Adipose tissue (tissue), 3 donors: ENCODE results near the gene JUN. TPM values are rescaled to one million over a fixed set of nuclear protein-coding genes. Genes with fewer than 3 reads are reported as not detected.

Source experiments
- H3K27ac ChIP-seq: one replicate; pipeline ENCODE4 v1.5.1; 2013; ENCODE audit warnings: low read depth, low read length
- WGBS, 3 donors: extraction: QIAGEN DNeasy Blood & Tissue Kit; methylation state at CpG; one replicate each; pipeline ENCODE4 v1.1.7; 2013; 5-methylcytosine and 5-hydroxymethylcytosine counted together
- polyA plus RNA-seq, 3 donors: library from polyadenylated mRNA; stranded (reverse); fragments of 200-250 nt; gene quantifications; one replicate each; pipeline ENCODE4 v1.2.3, GENCODE V29; 2013
- donor health status: healthy with polysubstance abuse.
- donor health status: Bipolar disorder and iron deficiency.
- donor health status: healthy.

Gene JUN
- polyA plus RNA-seq, 3 donors, result 91.8 to 443 (median 176) TPM

DNA sequence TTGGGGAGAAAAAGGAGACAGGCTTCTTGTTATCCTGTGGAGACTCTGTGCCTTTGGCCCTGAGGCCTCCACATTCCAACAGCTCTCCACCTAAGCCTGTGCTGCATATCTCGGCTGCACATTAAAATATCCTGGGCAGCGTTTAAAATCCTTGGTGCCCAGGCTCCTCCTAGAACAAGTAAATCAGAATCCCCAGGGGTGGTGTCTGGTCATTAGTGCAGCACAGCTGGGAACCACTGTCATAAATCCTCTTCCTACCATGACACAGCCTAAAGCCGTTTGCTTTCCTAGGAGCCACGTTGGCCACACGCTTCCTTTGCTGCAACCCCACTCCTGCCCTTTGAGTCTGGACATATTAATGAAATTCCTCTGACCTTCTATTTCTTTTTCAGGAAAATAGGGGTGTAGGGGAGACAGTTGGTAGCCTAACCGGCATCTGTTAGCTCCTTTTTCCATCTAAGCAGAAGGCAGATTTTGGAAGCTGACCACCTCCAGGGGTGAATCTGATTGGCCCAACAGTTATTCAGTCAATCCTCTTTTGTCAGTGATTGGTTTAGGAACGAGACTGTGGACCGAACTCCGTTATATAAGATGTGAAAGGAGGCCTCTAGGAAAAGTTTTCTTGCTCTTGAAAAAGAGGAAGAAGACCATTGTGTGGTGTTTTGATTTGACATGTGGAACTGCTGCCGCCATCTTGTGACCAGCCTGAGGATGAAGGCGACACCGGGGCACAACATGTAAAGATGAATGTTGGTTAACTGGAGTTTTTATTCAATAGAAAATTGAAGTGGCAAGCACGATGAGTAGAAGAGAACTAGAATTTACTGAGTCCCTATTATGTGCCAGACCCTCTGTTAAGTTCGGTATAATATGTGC lies 41.9 kb downstream of the JUN start:
- 82 to 89% (median 88%) methylated on average over 14 of the region's 14 CpGs for WGBS, 3 donors

DNA sequence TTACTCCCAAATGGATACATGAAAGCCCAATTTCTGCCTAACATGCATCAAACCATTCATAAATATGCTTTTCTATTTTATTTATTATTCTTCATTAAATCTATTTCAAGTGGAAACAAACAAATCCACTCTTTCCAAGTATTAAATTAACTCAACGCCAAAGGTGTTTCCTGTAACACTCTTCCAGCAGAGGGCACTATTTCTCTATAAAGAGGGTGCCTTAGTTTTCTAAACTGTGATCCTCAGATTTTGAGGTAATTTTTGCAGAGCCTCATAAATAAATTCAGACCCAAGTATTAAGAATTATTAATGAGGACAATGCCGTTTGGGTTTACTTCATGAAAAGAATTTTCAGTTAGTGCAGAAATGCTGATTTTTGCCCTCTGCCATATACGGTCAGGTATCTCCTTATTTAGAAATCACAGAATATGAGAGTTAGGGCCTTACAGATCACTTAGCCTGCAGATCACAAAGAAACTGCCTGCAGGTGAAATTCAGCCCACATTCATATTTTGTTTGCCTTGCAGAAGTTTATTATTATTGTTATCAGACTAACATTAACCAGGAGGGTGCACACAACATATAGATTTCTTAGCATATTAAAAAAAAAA lies 43.9 kb downstream of the JUN start:
- 19 to 28% (median 27%) methylated on average over 3 of the region's 3 CpGs for WGBS, 3 donors

More for the DNA sequence above, 41.9 kb downstream of the JUN start:
- H3K27ac ChIP-seq, result no peak overlapping the region

DNA sequence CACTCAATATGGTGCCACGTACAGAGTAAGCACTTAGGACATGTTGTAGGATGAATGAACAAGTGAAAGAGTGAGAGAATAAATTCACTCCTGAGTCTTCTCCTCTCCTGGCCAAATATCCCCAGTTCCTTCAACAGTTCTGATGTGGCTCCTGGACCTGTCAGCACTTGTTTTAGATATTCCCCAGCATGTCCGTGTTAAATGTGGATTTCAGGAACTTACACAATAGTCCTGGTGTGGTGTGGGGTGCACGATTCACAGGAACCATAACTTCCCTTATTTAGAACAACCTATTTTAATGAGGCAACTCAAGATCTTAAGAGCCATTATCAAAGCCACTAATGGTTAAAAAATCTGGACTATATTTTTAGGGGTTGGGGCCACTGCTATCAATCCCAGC lies 45.0 kb downstream of the JUN start:
- WGBS, 3 donors, result 46 to 76% (median 46%) methylated on average over 3 of the region's 3 CpGs
- H3K27ac ChIP-seq, result no peak overlapping the region

More for the DNA sequence above, 43.9 kb downstream of the JUN start:
- no peak overlapping the region for H3K27ac ChIP-seq

DNA sequence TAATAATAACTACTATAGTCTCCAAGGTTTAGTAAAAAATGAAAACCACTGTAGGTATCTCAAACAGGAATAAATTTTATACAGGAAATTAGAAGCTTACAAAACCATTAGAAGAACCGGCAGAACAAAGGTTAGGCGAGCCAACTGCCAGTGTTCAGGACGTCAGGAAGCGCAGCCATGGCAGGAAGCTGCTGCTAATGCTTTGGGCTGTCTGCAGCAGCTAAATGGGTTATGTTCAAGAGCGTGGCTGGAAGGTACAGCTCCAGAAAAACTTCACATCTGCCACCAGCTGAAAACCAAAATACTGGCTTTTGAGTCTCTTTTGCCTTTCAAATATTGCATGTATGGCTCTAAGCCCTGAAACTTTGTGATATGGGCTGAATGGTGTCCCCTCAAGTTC lies 48.3 kb downstream of the JUN start:
- WGBS, 3 donors, result 47 to 90% (median 61%) methylated on average over 5 of the region's 5 CpGs
- H3K27ac ChIP-seq, result no peak overlapping the region

DNA sequence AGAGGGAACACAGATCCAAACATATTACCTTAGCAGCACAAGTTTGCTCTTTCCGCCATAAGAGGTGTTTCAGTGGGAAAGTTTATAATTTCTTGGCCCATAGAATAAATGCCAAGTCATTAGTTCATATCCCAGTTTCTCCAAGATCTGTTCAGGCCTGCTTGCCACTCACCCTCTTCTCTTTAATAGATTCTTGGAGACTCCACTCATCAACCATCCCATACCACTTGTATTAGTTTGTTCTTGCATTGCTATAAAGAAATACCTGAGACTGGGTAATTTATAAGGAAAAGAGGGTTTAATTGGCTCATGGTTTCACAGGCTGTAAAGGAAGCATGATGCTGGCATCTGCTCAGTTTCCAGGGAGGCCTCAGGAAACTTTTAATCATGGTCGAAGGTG lies 49.2 kb downstream of the JUN start:
- WGBS, 3 donors, result 89 to 100% (median 95%) methylated on average over 2 of the region's 2 CpGs

DNA sequence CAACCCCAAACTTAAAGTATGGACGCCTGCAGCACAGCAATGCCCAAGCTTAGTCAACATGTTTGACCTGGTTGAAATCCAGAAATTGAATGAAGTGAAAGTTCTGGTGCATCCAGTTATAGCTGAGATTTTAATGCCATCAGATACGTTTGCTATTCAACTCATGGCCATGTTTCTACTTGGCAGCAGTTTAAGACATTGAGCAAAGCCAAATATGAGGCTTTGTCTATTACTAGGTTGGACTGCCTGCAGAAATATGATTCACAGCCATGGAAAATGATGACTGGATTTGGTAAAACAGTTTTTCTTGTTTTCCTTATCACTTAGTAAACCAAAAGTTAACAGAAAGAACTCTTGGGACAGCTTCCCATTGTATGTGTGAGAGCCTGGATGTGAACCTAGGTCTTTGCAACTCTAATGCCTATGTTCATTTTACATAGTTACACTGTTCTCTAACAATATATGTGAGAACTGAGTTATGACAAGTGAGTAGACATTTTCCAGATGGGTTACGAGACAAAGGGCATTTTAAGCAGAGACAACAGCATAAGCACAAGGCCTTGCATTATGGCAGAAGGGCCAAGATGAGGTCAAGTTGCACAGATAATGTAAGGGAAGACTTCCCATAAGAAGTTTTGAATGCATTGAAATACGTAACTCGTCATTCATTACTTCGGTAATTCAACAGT lies 51.6 kb downstream of the JUN start:
- WGBS, 3 donors, result 84 to 90% (median 87%) methylated on average over 6 of the region's 6 CpGs
- H3K27ac ChIP-seq, result no peak overlapping the region

More for the DNA sequence above, 49.2 kb downstream of the JUN start:
- H3K27ac ChIP-seq, result no peak overlapping the region

Other genes with a start within 250 kb of the JUN start
- gene OMA1, start 237.3 kb downstream of the JUN start, polyA plus RNA-seq, result 10 to 100 TPM in 1 of 3 donors, 1 to 10 TPM in 2; 6.8 to 10.2 (median 8.3) TPM
- 10 to 100 TPM in 1 of 3 donors, 1 to 10 TPM in 1, under 1 TPM in 1; 0.90 to 56.5 (median 3.2) TPM for gene TACSTD2, start 206.8 kb downstream of the JUN start, polyA plus RNA-seq
- 1 to 10 TPM; 5.3 to 7.1 (median 6.0) TPM for gene MYSM1, start 84.0 kb downstream of the JUN start, polyA plus RNA-seq